DMS153 (cell line): ENCODE results near the gene CD320.
"Not testable (repeated sequence)": the region's sequence is repeated elsewhere in the genome, so short reads cannot be mapped to it uniquely, and the experiment has no call there.

ENCODE experiments used
- DNase-seq: peaks from one replicate; lab custom pipeline; 2025; lab: John Stamatoyannopoulos, UW

CD320 gene

DNA sequence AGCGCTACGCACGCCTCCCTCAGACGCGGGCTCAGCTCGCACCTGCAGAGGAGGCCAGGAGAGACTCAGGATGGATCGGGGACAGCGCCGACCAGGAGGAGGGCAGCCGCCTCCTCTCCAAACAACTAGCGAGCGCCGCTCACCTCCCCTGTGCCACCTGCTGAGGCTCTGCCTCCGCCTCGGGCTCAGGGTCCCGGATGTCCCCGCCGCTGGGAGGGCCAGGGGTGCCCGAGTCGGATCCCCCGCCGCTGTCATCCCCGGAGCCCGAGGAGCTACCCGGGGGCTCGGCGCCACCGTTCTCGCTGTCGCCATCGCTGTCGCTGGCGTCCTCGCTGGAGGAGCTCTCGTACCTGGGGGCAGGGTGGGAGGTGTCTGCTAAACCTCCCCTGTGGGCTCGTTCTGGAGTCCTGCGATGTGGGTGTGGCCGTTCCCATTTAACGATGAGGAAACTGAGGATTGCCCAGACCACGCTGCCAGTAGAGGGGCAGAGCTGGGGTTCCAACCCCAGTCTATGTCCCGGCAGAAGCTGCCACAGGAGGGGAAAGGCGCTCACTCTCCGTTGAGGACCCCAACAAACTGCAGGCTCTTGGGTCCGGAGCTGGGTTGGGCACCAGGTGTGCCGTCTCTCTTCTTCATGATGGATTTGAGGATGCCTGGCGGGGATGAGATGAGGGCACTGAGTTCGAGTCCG, 25.8 kb upstream of the CD320 start:
- DNase-seq: no peak

DNA sequence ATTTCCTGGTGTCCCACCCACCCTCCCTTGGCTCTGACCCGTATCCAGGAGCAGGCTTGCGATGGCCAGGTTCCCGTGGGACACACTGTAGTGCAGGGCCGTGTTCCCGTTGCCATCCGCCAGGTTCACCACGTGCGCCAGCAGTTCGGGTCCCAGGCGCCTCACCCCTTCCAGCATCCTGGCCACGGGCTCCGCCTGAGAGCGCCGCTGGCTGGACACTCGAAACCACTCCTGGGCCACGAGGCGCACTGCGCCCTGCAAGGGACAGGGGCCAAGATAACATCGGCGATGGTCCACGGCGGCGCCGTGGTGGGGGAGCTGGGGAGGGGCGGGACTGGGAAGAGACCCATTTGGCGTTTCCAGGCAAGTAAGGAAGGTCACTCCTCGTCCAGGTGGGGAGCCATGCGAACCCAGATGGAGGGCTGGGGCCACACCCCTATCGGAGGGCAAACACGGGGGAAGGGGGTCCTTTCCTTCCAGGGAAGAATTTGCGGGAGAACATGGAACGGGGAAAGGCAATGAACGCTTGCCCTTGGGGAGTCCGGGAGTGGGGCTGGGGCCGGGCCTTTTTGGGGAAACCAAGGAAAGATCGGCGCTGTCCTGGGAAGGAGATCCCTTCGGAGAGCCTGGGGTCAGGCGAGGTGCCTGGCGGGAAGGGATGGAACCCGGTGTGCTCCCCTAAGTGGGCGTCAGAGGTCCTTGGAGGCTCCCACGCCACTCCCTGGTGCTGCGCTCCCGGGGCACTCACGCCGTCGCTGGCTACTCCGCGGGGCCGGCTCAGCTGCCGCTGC, 25.0 kb upstream of the CD320 start:
- DNase-seq: no peak

DNA sequence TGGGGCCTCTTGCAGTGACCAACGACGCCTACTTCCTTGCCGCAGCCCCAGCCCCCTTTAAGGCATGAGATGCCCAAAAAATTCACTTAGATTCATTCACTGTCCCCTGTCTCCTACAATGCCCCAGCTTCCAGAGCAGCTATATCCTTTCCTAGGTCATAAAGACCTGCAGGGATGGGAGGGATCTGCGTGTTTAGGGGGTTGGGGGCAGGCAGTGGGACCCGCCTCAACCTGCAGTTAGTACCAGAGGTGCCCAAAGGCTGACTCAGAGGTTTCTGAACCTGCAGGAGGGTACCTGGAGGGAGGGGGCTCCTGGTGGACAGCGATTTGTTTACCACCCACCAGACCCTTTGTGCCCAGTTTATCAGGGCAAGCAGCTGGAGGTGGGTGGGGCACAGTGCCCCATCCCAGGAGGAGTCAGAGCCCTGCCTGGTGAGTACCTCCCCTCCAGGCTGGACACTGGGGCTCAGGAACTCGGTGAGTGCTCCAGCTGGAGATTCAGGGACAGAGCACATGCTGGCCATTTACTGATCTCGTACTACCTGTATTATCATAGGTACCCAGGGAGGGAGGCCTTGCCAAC, 23.2 kb upstream of the CD320 start:
- DNase-seq: no peak

DNA sequence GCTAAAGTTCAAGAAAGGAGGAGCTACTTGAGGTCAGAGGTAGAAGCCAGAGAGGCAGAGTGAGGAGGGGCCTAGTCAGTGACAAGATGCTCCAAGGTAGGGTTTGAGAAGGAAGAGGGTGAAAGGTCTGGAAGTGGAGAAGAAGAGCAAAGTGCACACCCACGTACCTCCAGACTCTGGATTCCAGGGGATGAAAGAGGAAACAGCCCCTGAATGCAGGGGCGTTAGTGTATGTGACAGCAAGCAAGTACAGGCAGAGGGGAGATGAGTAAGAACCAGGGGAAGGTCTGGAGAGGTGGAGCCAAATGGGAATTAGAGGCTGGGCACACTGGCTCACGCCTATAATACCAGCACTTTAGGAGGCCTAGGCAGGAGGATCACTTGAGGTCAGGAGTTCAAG, 21.8 kb upstream of the CD320 start:
- no peak for DNase-seq

DNA sequence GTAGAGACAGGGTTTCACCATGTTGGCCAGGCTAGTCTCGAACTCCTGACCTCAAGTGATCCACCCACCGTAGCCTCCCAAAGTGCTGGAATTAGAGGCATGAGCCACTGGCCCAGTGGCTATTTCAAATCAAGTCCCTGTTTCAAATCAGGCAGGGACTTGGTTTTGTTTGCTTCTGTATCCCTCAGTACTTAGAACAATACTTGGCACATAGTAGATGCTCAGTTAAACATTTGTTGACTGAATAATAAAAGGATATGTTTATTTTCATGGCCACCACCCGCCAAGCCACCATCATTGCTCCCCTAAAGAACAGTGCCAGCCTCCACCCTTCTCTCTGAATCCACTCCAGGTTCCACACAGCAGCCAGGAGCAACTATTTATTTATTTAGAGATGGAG, 17.3 kb upstream of the CD320 start:
- DNase-seq: no peak

DNA sequence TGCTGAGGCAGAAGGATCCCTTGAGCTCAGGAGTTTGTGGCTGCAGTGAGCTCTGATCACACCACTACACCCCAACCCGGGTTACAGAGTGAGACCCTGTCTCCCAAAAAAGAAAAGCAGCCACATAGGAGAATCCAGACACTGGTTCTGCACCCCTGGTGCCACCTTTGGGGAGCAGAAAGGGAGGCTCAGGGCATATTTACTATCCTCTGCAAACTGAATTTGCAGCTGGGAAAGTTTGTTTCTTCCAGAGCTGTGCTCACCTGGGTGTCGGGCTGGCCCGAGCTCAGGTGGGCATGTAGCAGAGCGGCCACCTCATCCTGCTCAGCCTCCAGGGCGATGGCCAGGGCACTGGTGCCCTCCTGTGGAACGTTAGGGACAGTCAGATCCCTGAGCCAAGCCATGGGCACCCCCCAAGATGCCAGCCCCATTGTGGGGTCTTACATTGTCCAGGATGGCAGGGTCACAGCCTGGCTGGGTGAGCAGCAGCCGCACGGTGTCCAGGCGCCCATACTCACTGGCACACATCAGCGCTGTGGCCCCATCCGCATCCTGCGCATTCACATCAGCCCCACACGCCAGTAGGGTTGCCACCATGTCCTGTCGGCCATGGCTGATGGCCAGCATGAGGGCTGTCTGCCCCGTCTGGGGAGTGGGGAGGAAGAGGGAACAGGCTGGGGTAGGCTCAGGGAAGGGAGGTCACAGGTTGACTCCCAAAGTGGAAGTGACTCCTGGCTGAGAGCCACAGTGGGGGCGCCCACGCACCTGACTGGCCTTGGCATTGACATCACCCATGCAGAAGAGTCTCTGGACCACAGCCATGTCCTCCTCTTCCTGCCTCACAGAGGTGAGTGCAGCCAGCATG, 16.3 kb upstream of the CD320 start:
- DNase-seq: no peak

DNA sequence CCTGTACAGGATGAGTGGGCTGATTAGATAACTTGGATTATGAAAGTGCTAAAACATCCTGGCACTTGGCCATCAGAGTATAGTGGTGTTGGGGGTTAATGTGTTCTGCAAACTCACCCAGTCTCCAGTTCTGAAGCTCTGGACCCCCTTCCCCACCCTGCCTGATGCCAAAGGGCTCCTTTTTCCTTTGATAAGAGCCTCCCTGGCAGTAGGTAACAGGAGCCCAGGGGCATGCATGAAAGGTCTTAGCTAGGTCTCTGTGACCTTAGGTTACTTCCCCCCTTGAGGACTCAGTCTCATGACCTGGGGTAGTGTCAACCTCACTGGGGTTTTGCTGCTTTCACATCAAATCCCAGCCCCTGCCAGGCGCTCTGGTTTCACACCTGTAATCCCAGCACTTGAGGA, 15.6 kb upstream of the CD320 start:
- DNase-seq: no peak

DNA sequence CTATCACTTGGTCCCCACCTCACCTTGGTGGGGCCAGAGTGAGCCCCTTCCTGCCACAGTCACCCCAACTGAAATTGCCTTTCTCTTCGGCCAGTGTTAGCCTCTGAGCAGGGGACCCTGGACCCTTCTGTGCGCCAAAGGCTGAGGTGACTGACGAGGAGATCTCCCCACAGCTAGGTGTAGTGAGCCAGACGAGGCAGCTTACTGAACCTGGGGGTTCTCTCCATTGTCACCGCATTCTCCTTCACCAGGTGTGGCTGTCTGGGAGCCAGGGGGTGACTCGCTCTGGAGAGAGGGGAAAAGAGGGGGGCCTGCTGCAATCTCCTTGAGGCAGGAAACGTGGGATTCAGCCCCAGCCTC, 14.5 kb upstream of the CD320 start:
- no peak for DNase-seq

DNA sequence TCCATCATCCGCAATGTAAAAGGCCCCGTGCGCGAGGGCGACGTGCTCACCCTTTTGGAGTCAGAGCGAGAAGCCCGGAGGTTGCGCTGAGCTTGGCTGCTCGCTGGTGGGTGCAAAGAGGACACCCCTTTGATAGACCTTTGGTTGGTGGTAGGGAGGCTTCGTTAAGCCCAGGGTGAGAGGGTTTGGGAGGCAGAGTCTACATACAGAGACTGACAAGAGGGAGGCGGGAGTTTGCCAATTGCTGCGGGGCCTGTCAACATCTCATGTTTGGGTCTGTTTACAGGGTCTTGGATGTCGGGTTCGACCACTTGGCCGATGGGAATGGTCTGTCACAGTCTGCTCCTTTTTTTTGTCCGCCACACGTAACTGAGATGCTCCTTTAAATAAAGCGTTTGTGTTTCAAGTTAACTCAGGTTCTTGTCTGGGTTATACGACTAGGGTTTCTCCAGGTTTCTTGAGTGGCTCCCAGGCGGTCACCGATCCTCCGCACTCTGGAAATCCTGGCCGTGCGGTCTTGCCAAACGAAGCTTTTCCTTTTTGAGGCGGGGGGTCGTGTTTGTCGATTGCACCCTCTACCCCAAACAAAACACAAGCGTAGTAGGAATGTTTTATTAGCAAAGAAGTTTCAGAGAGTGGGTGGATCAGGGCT, 14.0 kb upstream of the CD320 start:
- no peak for DNase-seq

DNA sequence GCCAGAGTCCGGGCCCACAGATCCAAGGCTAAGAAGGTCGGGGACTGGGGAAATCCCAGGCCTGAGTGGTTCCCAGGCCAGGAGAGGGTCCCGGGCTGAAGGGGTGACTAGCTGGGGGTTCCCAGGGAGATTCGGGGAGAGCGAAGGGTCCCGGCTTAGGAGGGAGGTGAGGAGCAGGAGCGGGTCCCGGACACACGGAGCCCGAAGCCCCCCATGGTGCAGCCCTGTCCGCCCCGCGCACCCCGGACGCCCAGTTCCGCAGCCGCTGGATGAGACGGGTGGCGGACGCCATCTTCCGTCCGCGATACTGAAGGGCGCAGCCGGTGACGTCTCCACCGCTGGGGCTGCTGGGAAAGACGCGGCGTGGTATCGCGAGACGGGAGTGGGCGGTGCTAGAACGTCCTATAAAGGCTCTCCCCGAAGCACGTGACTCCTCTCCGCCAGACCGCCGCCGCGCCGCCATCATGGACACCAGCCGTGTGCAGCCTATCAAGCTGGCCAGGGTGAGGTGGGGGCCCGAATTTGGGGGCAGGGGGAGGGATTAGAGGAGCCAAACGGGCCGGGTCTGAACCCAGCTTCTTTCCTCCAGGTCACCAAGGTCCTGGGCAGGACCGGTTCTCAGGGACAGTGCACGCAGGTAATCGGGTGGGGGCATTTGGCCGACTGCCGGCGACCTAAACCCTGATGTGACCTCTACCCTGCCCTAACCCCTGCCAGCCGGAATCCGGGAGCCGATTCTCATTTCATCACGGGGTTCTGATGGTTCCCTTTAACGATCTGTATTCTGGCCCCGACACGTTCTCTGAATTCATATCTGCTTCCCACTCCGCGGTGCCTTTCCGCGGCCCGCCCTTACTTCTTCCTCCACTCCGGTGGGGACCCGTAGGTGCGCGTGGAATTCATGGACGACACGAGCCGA, 13.2 kb upstream of the CD320 start, which contains the start of the genes NDUFA7 and RPS28:
TSS of gene NDUFA7 (minus strand) at position 309 of the 919 bp plus-strand sequence. CDS start at position 292, 17 bp downstream.
TSS of gene RPS28 (plus strand) at position 430 of the 919 bp plus-strand sequence. CDS start at position 465, 35 bp downstream.
- peak; percentile 86 for DNase-seq

DNA sequence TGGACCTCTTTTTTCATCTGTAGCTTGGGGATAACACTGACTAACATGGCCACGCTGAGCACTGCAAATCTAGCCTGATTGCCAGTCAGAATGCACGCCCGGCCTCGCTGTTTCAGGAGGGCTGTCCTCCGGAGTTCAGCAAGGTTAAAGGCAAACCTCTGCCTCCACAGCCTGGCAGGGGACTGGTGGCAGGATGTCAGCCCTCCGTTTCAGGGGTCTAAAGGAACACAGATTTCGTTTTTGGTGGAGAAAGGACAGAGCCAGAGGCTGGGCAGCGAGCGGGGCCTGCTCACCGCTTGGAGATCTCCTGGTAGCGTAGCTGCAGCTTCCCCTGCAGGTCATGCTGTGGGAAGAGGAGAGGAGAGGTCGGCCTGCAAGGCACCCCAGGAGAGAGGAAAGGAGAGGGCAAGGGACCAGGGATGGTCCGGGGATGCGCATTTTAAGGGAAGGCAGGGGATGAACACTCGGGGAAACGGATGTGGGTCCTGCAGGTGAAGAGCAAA, 12.5 kb upstream of the CD320 start:
- DNase-seq: no peak

DNA sequence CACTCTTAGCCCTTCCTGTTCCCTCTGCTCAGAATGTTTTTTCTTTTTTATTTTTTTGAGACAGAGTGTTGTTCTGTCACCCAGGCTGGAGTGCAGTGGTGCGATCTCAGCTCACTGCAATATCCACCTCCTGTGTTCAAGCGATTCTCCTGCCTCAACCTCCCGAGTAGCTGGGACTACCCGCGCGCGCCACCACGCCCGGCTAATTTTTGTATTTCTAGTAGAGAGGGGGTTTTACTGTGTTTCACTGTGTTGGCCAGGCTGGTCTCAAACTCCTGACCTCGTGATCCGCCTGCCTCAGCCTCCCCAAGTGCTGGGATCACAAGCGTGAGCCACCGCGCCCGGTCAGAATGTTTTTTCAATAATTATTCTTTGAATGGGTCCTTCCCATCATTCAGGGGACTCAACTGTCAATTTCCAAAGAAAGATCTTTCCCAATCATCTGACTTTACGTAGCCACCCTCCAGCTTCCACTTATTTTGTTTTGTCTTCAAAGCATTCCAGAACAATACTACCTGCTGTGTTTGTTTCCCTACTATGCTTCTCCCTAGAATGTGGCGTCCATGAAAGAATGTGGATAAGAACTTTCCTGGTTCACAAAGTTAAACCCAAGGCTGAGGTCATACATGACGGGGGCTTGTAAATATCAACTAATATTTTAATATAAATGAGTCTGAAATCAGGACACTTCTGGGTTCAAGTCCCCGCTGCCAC, 11.8 kb upstream of the CD320 start:
- DNase-seq: no peak

DNA sequence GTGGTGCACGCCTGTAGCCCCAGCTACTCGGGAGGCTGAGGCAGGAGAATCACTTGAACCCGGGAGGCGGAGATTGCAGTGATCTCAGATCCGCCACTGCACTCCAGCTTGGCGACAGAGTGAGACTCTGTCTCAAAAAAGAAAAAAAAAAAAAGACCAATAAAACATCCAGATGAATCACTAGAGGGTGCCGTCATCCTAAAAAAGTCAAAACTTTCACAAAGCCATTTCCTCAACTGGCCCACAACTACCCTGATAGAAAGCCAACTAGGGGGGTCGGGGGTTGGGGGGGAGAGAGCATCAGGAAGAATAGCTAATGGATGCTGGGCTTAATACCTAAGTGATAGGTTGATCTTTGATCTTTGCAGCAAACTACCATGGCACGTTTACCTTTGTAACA, 10.7 kb upstream of the CD320 start:
- DNase-seq: not testable (repeated sequence)

DNA sequence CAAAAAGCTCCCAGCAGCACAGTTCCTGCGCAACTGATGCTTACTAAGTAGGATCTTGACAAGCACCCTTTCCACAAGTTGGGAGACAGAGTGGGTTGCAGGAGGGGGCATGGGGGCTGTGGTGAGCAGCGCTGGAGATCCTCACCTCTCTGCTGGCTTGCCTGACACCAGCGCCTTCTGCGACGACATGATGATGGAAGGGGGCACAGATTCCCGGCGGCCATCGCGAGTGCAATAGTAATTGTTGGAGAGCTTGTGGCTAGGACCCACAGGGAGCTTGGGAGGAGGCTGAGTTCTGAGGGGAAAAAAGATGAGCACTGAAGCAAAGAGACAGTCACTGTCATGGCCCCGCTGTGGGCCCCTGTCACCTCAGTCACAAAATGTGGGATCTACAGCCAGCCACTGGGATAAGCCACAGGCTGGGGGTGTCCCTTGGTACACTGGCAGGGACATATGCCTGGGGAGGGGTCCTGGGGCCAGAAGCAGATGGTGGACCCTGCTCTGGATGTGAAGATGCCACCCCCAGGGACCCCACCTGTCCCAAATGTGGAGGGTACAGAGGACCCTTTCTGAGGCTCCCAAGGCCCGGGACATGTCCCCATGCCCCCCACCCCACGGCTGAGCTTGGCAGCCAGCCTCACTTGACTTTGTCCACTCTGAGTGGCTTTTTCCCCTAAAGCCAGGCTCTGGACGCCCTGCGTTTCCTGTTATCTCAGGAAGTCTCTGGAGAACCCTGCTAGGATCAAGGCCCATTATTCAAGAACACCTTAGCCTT, 8.4 kb upstream of the CD320 start:
- no peak for DNase-seq

DNA sequence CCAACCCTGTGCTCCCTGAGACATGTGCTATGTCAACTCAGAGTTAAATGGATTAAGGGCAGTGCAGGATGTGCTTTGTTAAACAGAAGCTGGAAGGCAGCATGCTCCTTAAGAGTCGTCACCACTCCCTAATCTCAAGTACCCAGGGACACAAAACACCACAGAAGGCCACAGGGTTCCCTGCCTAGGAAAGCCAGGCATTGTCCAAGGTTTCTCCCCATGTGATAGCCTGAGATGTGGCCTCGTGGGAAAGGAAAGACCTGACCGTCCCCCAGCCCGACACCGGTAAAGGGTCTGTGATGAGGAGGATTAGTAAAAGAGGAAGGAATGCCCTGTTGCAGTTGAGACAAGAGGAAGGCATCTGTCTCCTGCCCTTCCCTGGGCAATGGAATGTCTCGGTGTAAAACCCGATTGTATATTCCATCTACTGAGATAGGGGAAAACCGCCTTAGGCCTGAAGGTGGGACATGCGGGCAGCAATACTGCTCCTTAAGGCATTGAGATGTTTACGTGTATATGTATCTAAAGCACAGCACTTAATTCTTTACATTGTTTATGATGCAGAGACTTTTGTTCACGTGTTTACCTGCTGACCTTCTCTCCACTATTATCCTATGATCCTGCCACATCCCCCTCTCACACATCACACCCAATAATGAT, 7.0 kb upstream of the CD320 start:
- not testable (repeated sequence) for DNase-seq

DNA sequence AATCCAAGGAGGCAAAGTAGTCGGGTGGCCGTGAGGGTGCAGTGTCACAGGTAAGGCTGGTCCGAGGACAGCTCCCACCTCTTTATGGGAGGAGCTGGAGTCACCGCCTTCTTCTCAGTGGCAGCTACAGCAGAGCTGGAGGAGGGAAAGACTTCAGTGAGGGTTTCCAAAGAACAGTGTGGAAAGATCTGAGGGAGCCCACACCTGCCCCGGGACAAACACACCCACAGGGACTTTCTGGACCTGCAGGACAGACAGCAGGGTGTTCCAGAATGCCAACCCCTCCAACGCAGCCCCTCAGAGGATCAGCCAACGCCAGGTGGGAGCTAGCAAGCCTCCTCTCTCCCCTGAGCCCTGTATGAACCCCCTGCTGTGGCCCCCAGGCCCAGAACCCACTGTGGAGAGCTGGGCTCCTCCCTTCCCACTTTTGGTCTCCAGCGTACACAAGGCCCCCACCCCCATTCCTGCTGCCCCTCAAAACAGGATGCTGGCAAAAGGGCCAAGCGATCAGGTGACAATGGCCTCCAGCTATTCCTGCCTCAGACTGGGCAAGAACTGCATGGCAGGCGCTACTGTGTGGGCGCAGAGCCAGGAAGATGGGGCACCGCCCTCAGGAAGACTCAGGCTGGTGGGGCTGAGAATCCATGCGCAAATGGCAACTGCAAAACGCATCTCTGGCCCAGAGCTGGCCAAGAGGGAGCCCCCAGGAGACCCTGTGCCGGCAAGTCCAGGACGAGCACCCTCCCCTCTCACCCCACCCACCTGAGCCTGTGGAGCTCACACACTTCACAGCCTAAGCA, 3.5 kb upstream of the CD320 start:
- no peak for DNase-seq

DNA sequence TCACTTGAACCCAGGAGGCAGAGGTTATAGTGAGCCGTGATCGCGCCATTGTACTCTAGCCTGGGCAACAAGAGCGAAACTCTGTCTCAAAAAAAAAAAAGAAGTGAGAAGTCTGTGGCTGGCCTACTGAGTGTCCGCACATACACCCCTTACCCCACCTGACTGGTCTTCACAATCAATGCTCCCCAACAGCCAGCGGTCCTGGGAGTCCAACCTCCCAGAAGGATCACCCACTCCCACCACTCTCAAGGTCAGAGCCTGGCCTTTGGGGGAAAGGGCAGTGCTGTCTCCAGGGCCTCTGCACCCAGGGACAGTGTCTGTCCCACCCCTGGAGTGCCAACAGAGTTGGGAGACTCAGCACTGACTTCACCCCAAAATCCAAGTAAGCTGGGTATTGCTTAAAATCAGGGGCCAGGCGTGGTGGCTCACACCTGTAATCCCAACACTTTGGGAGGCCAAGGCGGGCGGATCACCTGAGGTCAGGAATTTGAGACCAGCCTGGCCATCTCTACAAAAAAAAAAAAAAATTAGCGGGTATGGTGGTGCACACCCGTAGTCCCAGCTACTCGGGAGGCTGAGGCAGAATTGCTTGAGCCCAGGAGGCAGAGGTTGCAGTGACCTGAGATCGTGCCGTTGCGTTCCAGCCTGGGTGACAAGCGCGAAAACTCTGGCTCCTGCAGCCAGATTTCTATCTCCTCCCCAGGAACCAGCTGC, 2.3 kb upstream of the CD320 start:
- no peak for DNase-seq
